ENCODE measurements around the gene SERTM1. TPM values are rescaled to one million over a fixed set of nuclear protein-coding genes. Genes with fewer than 3 reads are reported as not detected.
A peak's percentile ranks its signal among the peaks of the same experiment; 100 is the strongest.

The SERTM1 gene
- polyA plus RNA-seq (2013, experiment 1 of 2), result not detected
- polyA plus RNA-seq (2013, experiment 2 of 2), result not detected

- Histone ChIP-seq H3K36me3 (ENCODE audit: control insufficient read depth in 1 of 2, insufficient read depth in 2 of 2, low read depth in 1 of 2, low read length in 2 of 2) (no peaks in the 10 kb centered on the region), H3K27me3 (ENCODE audit: control insufficient read depth in 1 of 2, insufficient read depth in 1 of 2, low read length in 2 of 2) (peaks cover 32 to 65% of the 10 kb centered on the region in 2 experiments), H3K4me1 (ENCODE audit: control insufficient read depth, insufficient read depth, low read depth, low read length) (peaks cover 8% of the 10 kb centered on the region), H3K14ac (ENCODE audit: low read length in 2 of 2) (peak within 1 kb of the TSS in 1 of 2 experiments; percentile 70), H2BK15ac (ENCODE audit: low read depth, poor library complexity, severe bottlenecking) (no peak within 1 kb of the TSS), H3K9me3 (ENCODE audit: control insufficient read depth, low read length) (no peaks in the 10 kb centered on the region), H4K91ac (ENCODE audit: low read length) (no peak within 1 kb of the TSS), H3K27ac (ENCODE audit: low read length, poor library complexity, severe bottlenecking) (no peak within 1 kb of the TSS), H3K23ac (ENCODE audit: low read length in 2 of 2) (no peak within 1 kb of the TSS), H4K8ac (ENCODE audit: low read length) (no peak within 1 kb of the TSS), H3K4ac (ENCODE audit: low read depth in 1 of 2, low read length in 2 of 2) (no peak within 1 kb of the TSS), H3K4me3 (ENCODE audit: insufficient read depth in 1 of 2, low read depth in 1 of 2, low read length in 2 of 2) (peak within 1 kb of the TSS; percentile 34 to 66), H2BK5ac (ENCODE audit: low read depth, low read length, poor library complexity, severe bottlenecking) (no peak within 1 kb of the TSS), H3K18ac (ENCODE audit: low read depth in 1 of 2, low read length in 2 of 2) (no peak within 1 kb of the TSS), H3K9ac (ENCODE audit: low read length) (no peak within 1 kb of the TSS), H3K4me2 (ENCODE audit: low read length, poor library complexity, severe bottlenecking) (peak within 1 kb of the TSS; percentile 68), H3K79me1 (replicated peaks; ENCODE audit: low read length, poor library complexity, severe bottlenecking) (no peaks in the 10 kb centered on the region), H2AK5ac (ENCODE audit: low read length, severe bottlenecking) (no peak within 1 kb of the TSS), H2BK120ac (ENCODE audit: low read depth, low read length) (no peak within 1 kb of the TSS), H2BK12ac (ENCODE audit: low read length in 2 of 2) (no peak within 1 kb of the TSS), H2AFZ (ENCODE audit: low read depth, low read length) (no peak within 1 kb of the TSS)
- WGBS, result 1% methylated on average over 49 of the region's 56 CpGs
- DNase-seq, result no peak
Measured at GRCh38 chr13:36673838-36674326, at the start of gene SERTM1. SERTM1 (plus strand) TSS chr13:36674020; CDS start chr13:36695079, 21,059 bp downstream.

GRCh38 chr13:36628377-36629056 is 45.3 kb upstream of the SERTM1 start:
- Histone ChIP-seq H2BK5ac (ENCODE audit: low read depth, low read length, poor library complexity, severe bottlenecking) (no peak overlapping the region), H3K27ac (ENCODE audit: low read length, poor library complexity, severe bottlenecking) (no peak overlapping the region), H3K9ac (ENCODE audit: low read length) (no peak overlapping the region), H2AFZ (ENCODE audit: low read depth, low read length) (no peak overlapping the region), H3K4ac (ENCODE audit: low read depth in 1 of 2, low read length in 2 of 2) (no peak overlapping the region), H3K79me1 (replicated peaks; ENCODE audit: low read length, poor library complexity, severe bottlenecking) (no peaks in the 10 kb centered on the region), H3K36me3 (ENCODE audit: control insufficient read depth in 1 of 2, insufficient read depth in 2 of 2, low read depth in 1 of 2, low read length in 2 of 2) (no peaks in the 10 kb centered on the region), H4K91ac (ENCODE audit: low read length) (no peak overlapping the region), H3K23ac (ENCODE audit: low read length in 2 of 2) (no peak overlapping the region), H3K27me3 (ENCODE audit: control insufficient read depth in 1 of 2, insufficient read depth in 1 of 2, low read length in 2 of 2) (no peaks in the 10 kb centered on the region), H3K14ac (ENCODE audit: low read length in 2 of 2) (no peak overlapping the region), H2AK5ac (ENCODE audit: low read length, severe bottlenecking) (no peak overlapping the region), H3K4me2 (ENCODE audit: low read length, poor library complexity, severe bottlenecking) (no peak overlapping the region), H3K4me1 (ENCODE audit: control insufficient read depth, insufficient read depth, low read depth, low read length) (no peaks in the 10 kb centered on the region), H3K18ac (ENCODE audit: low read depth in 1 of 2, low read length in 2 of 2) (no peak overlapping the region), H2BK15ac (ENCODE audit: low read depth, poor library complexity, severe bottlenecking) (no peak overlapping the region), H2BK12ac (ENCODE audit: low read length in 2 of 2) (no peak overlapping the region), H3K4me3 (ENCODE audit: insufficient read depth in 1 of 2, low read depth in 1 of 2, low read length in 2 of 2) (no peak overlapping the region), H2BK120ac (ENCODE audit: low read depth, low read length) (no peak overlapping the region), H3K9me3 (ENCODE audit: control insufficient read depth, low read length) (no peaks in the 10 kb centered on the region), H4K8ac (ENCODE audit: low read length) (no peak overlapping the region)
- DNase-seq, result no peak
- WGBS, result 83% methylated on average over 4 of the region's 5 CpGs

GRCh38 chr13:36629057-36629385 is 44.8 kb upstream of the SERTM1 start:
- Histone ChIP-seq H3K14ac (ENCODE audit: low read length in 2 of 2) (no peak overlapping the region), H3K9me3 (ENCODE audit: control insufficient read depth, low read length) (no peaks in the 10 kb centered on the region), H3K27me3 (ENCODE audit: control insufficient read depth in 1 of 2, insufficient read depth in 1 of 2, low read length in 2 of 2) (no peaks in the 10 kb centered on the region), H3K18ac (ENCODE audit: low read depth in 1 of 2, low read length in 2 of 2) (no peak overlapping the region), H3K4me2 (ENCODE audit: low read length, poor library complexity, severe bottlenecking) (no peak overlapping the region), H3K79me1 (replicated peaks; ENCODE audit: low read length, poor library complexity, severe bottlenecking) (no peaks in the 10 kb centered on the region), H3K4ac (ENCODE audit: low read depth in 1 of 2, low read length in 2 of 2) (no peak overlapping the region), H4K91ac (ENCODE audit: low read length) (no peak overlapping the region), H3K9ac (ENCODE audit: low read length) (no peak overlapping the region), H2BK12ac (ENCODE audit: low read length in 2 of 2) (no peak overlapping the region), H3K23ac (ENCODE audit: low read length in 2 of 2) (no peak overlapping the region), H2BK5ac (ENCODE audit: low read depth, low read length, poor library complexity, severe bottlenecking) (no peak overlapping the region), H3K4me1 (ENCODE audit: control insufficient read depth, insufficient read depth, low read depth, low read length) (no peaks in the 10 kb centered on the region), H2AK5ac (ENCODE audit: low read length, severe bottlenecking) (no peak overlapping the region), H4K8ac (ENCODE audit: low read length) (no peak overlapping the region), H2BK120ac (ENCODE audit: low read depth, low read length) (no peak overlapping the region), H2BK15ac (ENCODE audit: low read depth, poor library complexity, severe bottlenecking) (no peak overlapping the region), H2AFZ (ENCODE audit: low read depth, low read length) (no peak overlapping the region), H3K27ac (ENCODE audit: low read length, poor library complexity, severe bottlenecking) (no peak overlapping the region), H3K4me3 (ENCODE audit: insufficient read depth in 1 of 2, low read depth in 1 of 2, low read length in 2 of 2) (no peak overlapping the region), H3K36me3 (ENCODE audit: control insufficient read depth in 1 of 2, insufficient read depth in 2 of 2, low read depth in 1 of 2, low read length in 2 of 2) (no peaks in the 10 kb centered on the region)
- 39% methylated on average over 2 of the region's 2 CpGs for WGBS
- DNase-seq, result no peak

DNA sequence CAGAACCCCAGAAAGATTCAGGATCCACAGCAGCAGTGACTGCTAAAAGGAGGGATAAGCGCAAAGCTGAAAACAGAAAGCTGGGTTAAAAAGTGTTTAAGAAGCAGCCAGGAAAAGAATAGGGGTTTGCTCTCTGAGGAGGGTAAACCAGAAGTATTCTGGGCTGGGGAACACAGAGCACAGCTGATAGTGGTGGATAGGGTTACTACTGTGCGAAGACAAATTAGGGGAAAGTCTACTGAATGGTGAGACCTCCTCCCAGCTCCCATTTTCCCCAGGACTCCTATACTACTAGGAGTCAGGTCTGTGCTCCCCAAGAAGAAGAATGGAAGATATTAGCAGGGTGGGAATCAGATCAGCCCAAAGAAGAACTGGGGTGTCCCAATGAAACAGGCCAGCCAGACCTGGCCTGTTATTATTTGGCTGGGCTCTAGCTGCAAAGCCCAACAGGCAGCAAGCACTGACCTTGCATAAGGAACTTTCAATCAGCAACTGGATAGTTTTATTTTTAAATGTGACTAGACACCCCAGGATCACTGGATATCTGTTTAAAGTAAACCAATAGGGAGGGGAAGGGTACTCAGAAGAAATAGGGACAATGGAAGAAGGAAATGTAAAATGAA is 43.5 kb upstream of the SERTM1 start:
- no peak overlapping the region for H3K18ac ChIP-seq (ENCODE audit: low read depth in 1 of 2, low read length in 2 of 2)
- H3K4ac ChIP-seq (ENCODE audit: low read depth in 1 of 2, low read length in 2 of 2), result no peak overlapping the region
- no peak overlapping the region for H2AK5ac ChIP-seq (ENCODE audit: low read length, severe bottlenecking)
- H3K9me3 ChIP-seq (ENCODE audit: control insufficient read depth, low read length), result no peaks in the 10 kb centered on the region
- H3K4me1 ChIP-seq (ENCODE audit: control insufficient read depth, insufficient read depth, low read depth, low read length), result no peaks in the 10 kb centered on the region
- H2BK120ac ChIP-seq (ENCODE audit: low read depth, low read length), result no peak overlapping the region
- H3K9ac ChIP-seq (ENCODE audit: low read length), result no peak overlapping the region
- H2BK12ac ChIP-seq (ENCODE audit: low read length in 2 of 2), result no peak overlapping the region
- no peak for DNase-seq
- no peak overlapping the region for H2BK5ac ChIP-seq (ENCODE audit: low read depth, low read length, poor library complexity, severe bottlenecking)
- H3K27me3 ChIP-seq (ENCODE audit: control insufficient read depth in 1 of 2, insufficient read depth in 1 of 2, low read length in 2 of 2), result no peaks in the 10 kb centered on the region
- no peak overlapping the region for H2AFZ ChIP-seq (ENCODE audit: low read depth, low read length)
- no peak overlapping the region for H3K23ac ChIP-seq (ENCODE audit: low read length in 2 of 2)
- no peaks in the 10 kb centered on the region for H3K36me3 ChIP-seq (ENCODE audit: control insufficient read depth in 1 of 2, insufficient read depth in 2 of 2, low read depth in 1 of 2, low read length in 2 of 2)
- no peak overlapping the region for H3K4me3 ChIP-seq (ENCODE audit: insufficient read depth in 1 of 2, low read depth in 1 of 2, low read length in 2 of 2)
- 84% methylated on average over 1 of the region's 2 CpGs for WGBS
- no peak overlapping the region for H3K27ac ChIP-seq (ENCODE audit: low read length, poor library complexity, severe bottlenecking)
- no peaks in the 10 kb centered on the region for H3K79me1 ChIP-seq (replicated peaks; ENCODE audit: low read length, poor library complexity, severe bottlenecking)
- no peak overlapping the region for H2BK15ac ChIP-seq (ENCODE audit: low read depth, poor library complexity, severe bottlenecking)
- no peak overlapping the region for H4K8ac ChIP-seq (ENCODE audit: low read length)
- H3K4me2 ChIP-seq (ENCODE audit: low read length, poor library complexity, severe bottlenecking), result no peak overlapping the region
- H4K91ac ChIP-seq (ENCODE audit: low read length), result no peak overlapping the region
- H3K14ac ChIP-seq (ENCODE audit: low read length in 2 of 2), result no peak overlapping the region
